NCI-H446 treated with DMSO at 0.1 percent for 48 hours (cell line): ENCODE data around the gene TP63.

Experiments used
- DNase-seq: peaks from one replicate; lab custom pipeline; 2025; lab: John Stamatoyannopoulos, UW

Gene TP63

GRCh38 chr3:189779166-189779565, 148.0 kb downstream of the TP63 start:
- no peak for DNase-seq

- no peak for DNase-seq
These were observed 149.5 kb downstream of the TP63 start for GRCh38 chr3:189780546-189781270.

- no peak for DNase-seq
These were observed 150.2 kb downstream of the TP63 start for GRCh38 chr3:189781415-189781814.

- no peak for DNase-seq
These were observed 155.4 kb downstream of the TP63 start for GRCh38 chr3:189786479-189787064.

- no peak for DNase-seq
These were observed 156.0 kb downstream of the TP63 start for GRCh38 chr3:189787191-189787590.

- no peak for DNase-seq
These were observed 156.4 kb downstream of the TP63 start for GRCh38 chr3:189787632-189788031.

GRCh38 chr3:189789432-189789831, 158.2 kb downstream of the TP63 start:
- no peak for DNase-seq

- no peak for DNase-seq
These were observed 159.5 kb downstream of the TP63 start for GRCh38 chr3:189790658-189791057.

- DNase-seq = no peak
These were observed 161.1 kb downstream of the TP63 start for GRCh38 chr3:189792046-189792929.

GRCh38 chr3:189794518-189794917, 163.3 kb downstream of the TP63 start:
- no peak for DNase-seq

- no peak for DNase-seq
These were observed 166.0 kb downstream of the TP63 start for GRCh38 chr3:189797103-189797750.

- no peak for DNase-seq
These were observed 168.2 kb downstream of the TP63 start for GRCh38 chr3:189799366-189799765.

- no peak for DNase-seq
These were observed 169.2 kb downstream of the TP63 start for GRCh38 chr3:189800436-189800835.

- DNase-seq = no peak
These were observed 172.1 kb downstream of the TP63 start for GRCh38 chr3:189803254-189803653.

GRCh38 chr3:189805375-189806067, 174.3 kb downstream of the TP63 start:
- DNase-seq = no peak

- no peak for DNase-seq
These were observed 175.2 kb downstream of the TP63 start for GRCh38 chr3:189806171-189806951.

- DNase-seq = no peak
These were observed 177.2 kb downstream of the TP63 start for GRCh38 chr3:189808246-189809007.

- DNase-seq = no peak
These were observed 178.4 kb downstream of the TP63 start for GRCh38 chr3:189809583-189809982.

GRCh38 chr3:189812806-189813465, 181.7 kb downstream of the TP63 start:
- DNase-seq = no peak
